ENCODE results near the gene PACSIN1.

GRCh38 chr6:34472425-34472824 lies 6.5 kb downstream of the PACSIN1 start:
- no peak for TF ChIP-seq CTCF (IDR thresholded peaks at IDR 0.05; ENCODE audit: extremely low read depth in 1 of 2, insufficient read depth in 1 of 2, low read depth in 1 of 2, low read length in 2 of 2)
- no peak for TF ChIP-seq POLR2AphosphoS5 (IDR thresholded peaks at IDR 0.05; ENCODE audit: insufficient read depth, low read depth, low read length)
- no peak for TF ChIP-seq FOS (IDR thresholded peaks at IDR 0.05; ENCODE audit: borderline replicate concordance, insufficient read depth, low read length)
- TF ChIP-seq POLR2A (IDR thresholded peaks at IDR 0.05; ENCODE audit: low read depth, low read length) = no peak
- no peak for TF ChIP-seq MYC (IDR thresholded peaks at IDR 0.05; ENCODE audit: low read depth, low read length)
- TF ChIP-seq EZH2 (IDR thresholded peaks at IDR 0.05; ENCODE audit: borderline replicate concordance, low read depth, low read length, severe bottlenecking) = no peak
- no peak for TF ChIP-seq JUN (IDR thresholded peaks at IDR 0.05; ENCODE audit: borderline replicate concordance, insufficient read depth, insufficient read length, low read depth)
- no peak for TF ChIP-seq GATA2 (IDR thresholded peaks at IDR 0.05; ENCODE audit: insufficient read depth, insufficient read length, low read depth, low read length)
- TF ChIP-seq MAX (IDR thresholded peaks at IDR 0.05; ENCODE audit: insufficient read depth, insufficient read length) = no peak

Data from endothelial cell of umbilical vein (primary cell).